NCI-H82 treated with DMSO at 0.1 percent for 48 hours (cell line): Measurements from ENCODE around the gene CYP19A1.

ENCODE experiments used
- DNase-seq: peaks from one replicate; lab custom pipeline; 2025; ENCODE audit not compliant: unreplicated experiment; lab: John Stamatoyannopoulos, UW

The CYP19A1 gene

GRCh38 chr15:51224428-51224827, 114.0 kb downstream of the CYP19A1 start:
- no peak for DNase-seq

DNA sequence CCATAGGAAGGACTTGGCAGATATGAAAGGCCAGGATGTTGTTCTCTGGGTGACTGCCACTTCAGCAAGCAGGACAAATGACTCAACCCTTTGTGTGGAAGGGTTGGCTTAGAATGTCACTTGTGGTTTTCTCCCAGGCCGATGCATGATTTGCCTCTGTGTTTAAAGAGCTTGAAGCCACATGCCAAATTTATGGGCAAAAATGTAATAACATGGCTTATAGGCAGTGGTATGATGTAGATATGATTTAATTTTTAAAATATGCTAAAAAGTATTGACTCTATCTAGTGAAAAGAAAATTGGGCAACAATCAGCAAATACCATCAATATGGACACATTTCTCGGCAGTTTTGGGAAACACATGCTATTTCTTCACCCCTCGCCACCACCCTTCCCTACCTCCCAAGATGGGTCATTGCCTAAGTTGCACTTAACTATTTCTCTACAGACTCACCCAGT, 114.6 kb downstream of the CYP19A1 start:
- no peak for DNase-seq

GRCh38 chr15:51218299-51218938, 120.0 kb downstream of the CYP19A1 start:
- DNase-seq = no peak

DNA sequence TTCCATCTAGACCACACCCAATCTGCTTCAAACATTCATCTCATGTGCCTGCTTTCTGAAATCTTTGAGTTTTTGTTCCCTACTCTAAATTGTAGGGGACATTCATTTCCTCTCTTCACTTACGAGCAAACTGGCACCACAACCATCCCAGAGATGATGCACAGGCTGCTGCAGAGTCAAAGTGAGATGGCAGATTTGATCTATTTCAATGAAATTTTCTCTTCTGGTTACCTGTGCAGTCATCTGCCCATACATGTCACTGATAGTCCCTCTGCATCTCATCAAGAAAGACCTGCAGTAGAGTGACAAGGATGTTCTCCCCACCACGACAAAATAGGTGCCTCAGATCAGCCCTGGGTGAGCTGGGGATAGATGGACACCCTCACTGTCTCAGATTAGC, 125.5 kb downstream of the CYP19A1 start:
- DNase-seq = no peak

- no peak for DNase-seq
Observed at GRCh38 chr15:51212239-51212638, 126.2 kb downstream of the CYP19A1 start.

DNA sequence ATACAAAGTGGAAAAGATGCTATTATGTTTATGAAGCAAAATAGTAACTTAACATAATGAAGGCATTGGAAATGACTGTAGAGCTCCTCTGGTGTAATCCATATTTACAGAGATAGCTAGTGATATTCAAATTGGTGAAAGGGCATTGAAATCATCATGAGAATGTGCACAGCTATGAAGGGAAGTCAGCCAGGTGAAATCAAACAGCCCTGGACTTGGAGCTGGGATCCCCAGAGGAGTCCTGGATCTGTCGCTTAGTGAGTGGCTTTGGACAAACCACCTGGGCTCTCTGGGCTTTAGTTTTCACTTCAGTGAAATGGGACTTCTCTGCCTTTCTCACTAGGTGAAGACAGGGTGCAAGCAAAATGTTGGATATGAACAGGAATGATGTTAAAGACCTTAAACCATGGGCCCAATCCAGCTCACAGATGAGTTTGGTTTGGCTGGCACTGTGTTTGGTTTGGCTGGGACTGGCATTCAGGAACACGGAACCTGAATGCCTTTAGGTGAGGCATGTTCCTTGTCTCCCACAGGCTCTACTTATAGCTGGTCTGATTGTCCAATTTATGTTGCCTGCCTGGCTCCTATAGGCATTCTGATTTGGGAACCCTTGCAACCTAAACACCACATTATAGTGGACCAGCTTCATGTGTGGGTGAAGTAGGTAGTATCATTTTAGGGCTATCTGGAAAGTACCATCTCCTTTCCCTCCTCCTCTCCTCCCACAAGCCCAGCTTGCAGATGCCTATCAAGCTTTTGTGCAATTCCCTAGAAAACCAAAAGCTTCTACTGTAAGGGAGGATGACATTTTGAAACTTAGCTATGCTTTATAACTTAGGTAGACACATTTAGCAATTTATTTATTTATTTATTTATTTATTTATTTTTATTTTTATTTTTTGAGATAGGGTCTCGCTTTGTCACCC, 133.1 kb downstream of the CYP19A1 start:
- DNase-seq = no peak

GRCh38 chr15:51203797-51204196, 134.6 kb downstream of the CYP19A1 start:
- DNase-seq = no peak

DNA sequence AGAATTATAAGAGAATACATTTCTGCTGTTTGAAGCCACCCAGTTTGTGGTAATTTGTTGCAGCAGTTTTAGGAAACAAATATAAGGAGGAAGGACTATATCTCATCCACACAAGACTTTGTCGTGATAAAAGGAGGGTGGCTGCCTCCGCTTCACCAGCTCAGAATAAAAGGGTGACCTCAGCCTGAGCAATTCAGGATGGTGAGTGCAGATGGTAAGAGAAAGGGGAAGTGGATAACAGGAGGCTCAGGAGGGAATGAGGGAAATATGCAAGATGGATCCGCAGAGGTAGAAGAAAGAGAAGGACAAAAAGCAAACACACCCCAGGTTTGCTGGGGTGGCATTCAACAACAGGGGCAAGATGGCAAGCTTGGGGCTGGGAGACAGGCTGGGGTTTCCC, 135.6 kb downstream of the CYP19A1 start:
- DNase-seq = no peak

DNA sequence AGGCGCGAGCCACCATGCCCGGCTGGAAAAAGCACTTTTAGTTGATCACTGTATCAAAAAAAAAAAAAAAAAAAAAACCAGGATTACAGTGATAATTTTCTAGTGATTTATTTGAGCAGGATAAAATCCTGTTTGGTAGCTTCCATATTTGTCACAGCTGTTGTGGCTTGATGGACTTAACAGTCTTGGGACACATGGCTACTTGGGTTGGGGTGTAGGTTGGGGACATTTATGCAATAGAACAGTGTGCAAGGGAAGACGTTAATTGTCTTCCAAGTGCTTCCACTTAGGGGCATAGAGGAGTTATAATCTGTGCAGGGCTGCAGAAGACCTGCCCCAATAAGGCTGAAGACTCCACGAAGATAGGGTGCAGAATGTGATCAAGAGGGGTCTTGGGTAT, 136.8 kb downstream of the CYP19A1 start:
- no peak for DNase-seq

- no peak for DNase-seq
Observed at GRCh38 chr15:51200792-51201191, 137.6 kb downstream of the CYP19A1 start.

GRCh38 chr15:51199541-51199940, 138.9 kb downstream of the CYP19A1 start:
- peak; percentile 7 for DNase-seq

DNA sequence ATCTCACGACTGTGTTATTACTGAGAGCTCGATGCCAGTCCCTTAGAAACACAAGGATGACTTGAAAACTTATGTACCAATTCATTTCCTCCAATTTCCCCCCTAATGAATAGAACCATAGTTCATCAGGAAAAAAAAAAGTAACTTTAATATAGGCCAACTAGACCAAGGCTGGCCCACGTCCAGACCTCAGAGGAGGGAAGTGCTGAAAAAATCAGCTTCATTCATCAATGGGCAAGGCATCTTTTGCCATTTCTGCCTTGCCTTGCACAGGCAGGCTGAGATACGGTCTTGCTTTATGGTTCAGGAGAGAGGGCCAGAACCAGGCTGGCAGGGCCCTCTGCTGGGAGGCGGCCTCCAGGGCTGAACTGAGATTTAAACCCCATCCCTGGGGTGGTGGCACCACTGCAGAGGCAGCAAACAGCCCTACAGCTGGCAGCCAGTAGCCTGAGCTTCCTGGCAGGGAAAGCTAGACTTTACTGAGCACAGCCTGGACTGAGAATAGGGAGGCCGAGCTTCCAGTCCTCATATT, 139.6 kb downstream of the CYP19A1 start:
- no peak for DNase-seq

DNA sequence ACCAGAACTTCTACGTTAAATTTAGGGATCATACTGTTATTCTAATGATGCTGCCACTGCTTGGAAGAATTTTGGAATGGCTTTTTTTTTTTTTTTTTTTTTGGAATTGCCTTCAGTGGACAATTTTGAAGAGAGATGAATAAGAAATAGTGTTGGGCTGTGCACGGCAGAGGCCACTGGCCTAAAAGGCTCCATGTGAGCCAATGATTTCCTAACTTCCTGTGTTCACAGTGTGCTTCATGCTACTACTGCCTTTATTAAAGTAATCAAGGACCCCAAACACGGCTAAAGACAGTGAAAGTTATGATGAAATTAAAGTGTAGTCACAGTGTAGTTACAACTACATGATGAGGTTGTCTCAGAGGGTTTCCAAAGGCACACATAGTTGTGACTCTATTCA, 142.9 kb downstream of the CYP19A1 start:
- DNase-seq = no peak

GRCh38 chr15:51193979-51194378, 144.4 kb downstream of the CYP19A1 start:
- no peak for DNase-seq

- no peak for DNase-seq
Observed at GRCh38 chr15:51193526-51193925, 144.9 kb downstream of the CYP19A1 start.

- DNase-seq = peak; percentile 6
Observed at GRCh38 chr15:51192521-51193280, 145.7 kb downstream of the CYP19A1 start.

GRCh38 chr15:51191766-51192165, 146.6 kb downstream of the CYP19A1 start:
- no peak for DNase-seq

DNA sequence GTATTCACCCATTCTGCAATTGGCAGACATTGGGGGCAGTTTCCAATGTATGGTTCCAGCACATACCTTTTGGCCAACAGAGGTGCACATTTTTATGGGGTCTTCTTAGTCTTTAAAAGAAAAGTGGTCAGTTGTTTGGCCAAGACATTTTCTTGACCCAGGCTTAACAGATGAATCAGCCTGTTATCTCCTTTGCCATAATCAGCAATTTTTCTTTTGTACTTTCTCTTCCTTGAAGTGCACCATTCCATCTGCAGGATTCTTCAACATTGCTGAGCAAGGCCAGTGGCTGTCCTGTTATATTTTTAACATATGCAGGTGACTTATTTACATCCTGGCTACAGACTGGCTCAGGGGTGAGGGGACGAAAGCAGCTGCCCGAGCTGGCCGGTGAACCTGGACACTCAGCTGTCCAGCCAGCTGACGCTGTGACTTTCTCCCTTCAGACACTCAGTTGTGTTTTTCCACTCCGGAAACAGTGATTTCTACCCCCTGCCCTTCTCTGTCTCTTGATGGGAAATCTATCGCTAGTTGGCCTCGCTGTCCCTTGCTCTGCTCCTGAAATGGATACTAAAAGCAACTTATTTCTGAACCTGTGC, 147.2 kb downstream of the CYP19A1 start:
- DNase-seq = no peak

GRCh38 chr15:51190424-51191068, 147.8 kb downstream of the CYP19A1 start:
- DNase-seq = no peak

GRCh38 chr15:51189669-51190385, 148.6 kb downstream of the CYP19A1 start:
- DNase-seq = no peak
